HEK293 (cell line): ENCODE measurements around the gene MPPE1.
A peak's percentile ranks its signal among the peaks of the same experiment; 100 is the strongest.

Source experiments
- CTCF ChIA-PET: fragments of 350-600 bp; formaldehyde crosslinking; extraction: SDS; loops from one replicate; lab custom pipeline; 2021; ENCODE audit warnings: antibody characterized with exemption; lab: Yijun Ruan, JAX
- POLR2A ChIA-PET: fragments of 300-600 bp; formaldehyde crosslinking; extraction: SDS; loops from one replicate; lab custom pipeline; 2020; ENCODE audit warnings: antibody characterized with exemption, inconsistent platforms; lab: Yijun Ruan, JAX
- H3K27ac ChIP-seq: fragments of 200-500 bp; sonication (Bioruptor generic); 2 replicates; pipeline ENCODE4 v1.5.1; 2014; ENCODE audit warnings: low read depth, low read length, control low read depth, inconsistent platforms; ENCODE audit errors: extremely low read depth
- H3K36me3 ChIP-seq, 2 experiments: fragments of 200-500 bp in 1 of 2; sonication (Bioruptor generic) in 1 of 2; 1 replicate in 1 of 2; 2 replicates in 1 of 2; pipeline ENCODE4 v1.5.1; 2014 to 2017; ENCODE audit warnings: inconsistent platforms in 2 of 2, low read length in 2 of 2; ENCODE audit not compliant: control insufficient read depth in 2 of 2, insufficient read depth in 1 of 2
- H3K4me1 ChIP-seq: fragments of 200-500 bp; sonication (Bioruptor generic); 2 replicates; pipeline ENCODE4 v1.5.1; 2014; ENCODE audit warnings: mild to moderate bottlenecking, low read length, inconsistent platforms; ENCODE audit not compliant: control insufficient read depth, insufficient read depth
- H3K4me3 ChIP-seq: 2 replicates; pipeline ENCODE4 v1.5.1; 2011; ENCODE audit warnings: low read depth, mild to moderate bottlenecking, control low read depth, low read length, moderate library complexity
- H3K9me3 ChIP-seq: fragments of 200-500 bp; sonication (Bioruptor generic); 2 replicates; pipeline ENCODE4 v1.5.1; 2014; ENCODE audit warnings: low read depth, low read length, inconsistent platforms; ENCODE audit not compliant: control insufficient read depth, insufficient read depth
- GLI2 ChIP-seq: fragments of 450-650 bp; formaldehyde crosslinking; IDR thresholded peaks from 2 replicates; pipeline ENCODE4; 2017; ENCODE audit warnings: missing biosample characterization, missing genetic modification characterization, low read depth, borderline replicate concordance
- GLIS1 ChIP-seq: fragments of 450-650 bp; formaldehyde crosslinking; IDR thresholded peaks from 2 replicates; pipeline ENCODE4 v1.5.1; 2016; ENCODE audit warnings: missing biosample characterization, missing genetic modification characterization
- KLF8 ChIP-seq: fragments of 450-650 bp; formaldehyde crosslinking; IDR thresholded peaks from 2 replicates; pipeline ENCODE4 v1.5.1; 2016; ENCODE audit warnings: missing biosample characterization, missing genetic modification characterization
- MYNN ChIP-seq: fragments of 450-650 bp; formaldehyde crosslinking; IDR thresholded peaks from 2 replicates; pipeline ENCODE4 v1.5.1; 2016; ENCODE audit warnings: missing biosample characterization, missing genetic modification characterization, borderline replicate concordance
- OVOL3 ChIP-seq: fragments of 450-650 bp; formaldehyde crosslinking; IDR thresholded peaks from 2 replicates; pipeline ENCODE4 v1.5.1; 2016; ENCODE audit warnings: missing biosample characterization, missing genetic modification characterization
- SCRT1 ChIP-seq: fragments of 450-650 bp; formaldehyde crosslinking; IDR thresholded peaks from 2 replicates; pipeline ENCODE4 v1.5.1; 2016; ENCODE audit warnings: missing biosample characterization, missing genetic modification characterization, borderline replicate concordance
- SETDB1 ChIP-seq: IDR thresholded peaks from one replicate; pipeline ENCODE4 v1.6.1; 2017; ENCODE audit warnings: mild to moderate bottlenecking, low read length, moderate library complexity, mixed read lengths; ENCODE audit not compliant: insufficient read length
- WT1 ChIP-seq: fragments of 450-650 bp; formaldehyde crosslinking; IDR thresholded peaks from 2 replicates; pipeline ENCODE4 v1.5.1; 2016; ENCODE audit warnings: missing biosample characterization, missing genetic modification characterization
- ZBTB20 ChIP-seq: fragments of 450-650 bp; formaldehyde crosslinking; IDR thresholded peaks from 2 replicates; pipeline ENCODE4 v1.5.1; 2016; ENCODE audit warnings: missing biosample characterization, missing genetic modification characterization
- ZBTB8A ChIP-seq: fragments of 450-650 bp; formaldehyde crosslinking; IDR thresholded peaks from 2 replicates; pipeline ENCODE4 v1.5.1; 2016; ENCODE audit warnings: missing biosample characterization, missing genetic modification characterization
- ZNF175 ChIP-seq: fragments of 450-650 bp; formaldehyde crosslinking; IDR thresholded peaks from 2 replicates; pipeline ENCODE4 v1.5.1; 2016; ENCODE audit warnings: missing biosample characterization, missing genetic modification characterization
- ZNF302 ChIP-seq: fragments of 450-650 bp; formaldehyde crosslinking; IDR thresholded peaks from 2 replicates; pipeline ENCODE4 v1.5.1; 2016; ENCODE audit warnings: missing biosample characterization, missing genetic modification characterization, low read depth
- ZNF324 ChIP-seq: fragments of 450-650 bp; formaldehyde crosslinking; IDR thresholded peaks from 2 replicates; pipeline ENCODE4 v1.5.1; 2016; ENCODE audit warnings: missing biosample characterization, missing genetic modification characterization
- ZNF433 ChIP-seq: fragments of 450-650 bp; formaldehyde crosslinking; IDR thresholded peaks from 2 replicates; pipeline ENCODE4 v1.5.1; 2016; ENCODE audit warnings: missing biosample characterization, missing genetic modification characterization, low read depth
- ZNF549 ChIP-seq: fragments of 450-650 bp; IDR thresholded peaks from 2 replicates; pipeline ENCODE4 v1.5.1; 2018; ENCODE audit warnings: missing biosample characterization, missing genetic modification characterization, mild to moderate bottlenecking, inconsistent platforms, moderate library complexity
- ZNF623 ChIP-seq: fragments of 450-650 bp; formaldehyde crosslinking; IDR thresholded peaks from 2 replicates; pipeline ENCODE4 v1.5.1; 2016; ENCODE audit warnings: missing biosample characterization, missing genetic modification characterization
- ZNF830 ChIP-seq: fragments of 450-650 bp; IDR thresholded peaks from 2 replicates; pipeline ENCODE4 v1.5.0; 2018; ENCODE audit warnings: missing biosample characterization, missing genetic modification characterization, low read depth, mild to moderate bottlenecking, moderate library complexity
- ZNF843 ChIP-seq: fragments of 450-650 bp; formaldehyde crosslinking; IDR thresholded peaks from 2 replicates; pipeline ENCODE4 v1.5.1; 2016; ENCODE audit warnings: missing biosample characterization, missing genetic modification characterization
- TF ChIP-seq, protein P1 (sequence below): fragments of 450-650 bp; IDR thresholded peaks from 2 replicates; pipeline ENCODE4 v1.5.1; 2018; ENCODE audit warnings: missing biosample characterization, missing genetic modification characterization
- TF ChIP-seq, protein P2 (sequence below): fragments of 450-650 bp; formaldehyde crosslinking; IDR thresholded peaks from 2 replicates; pipeline ENCODE4 v1.5.1; 2017; ENCODE audit warnings: missing biosample characterization, missing genetic modification characterization
- TF ChIP-seq, protein P3 (sequence below): fragments of 450-650 bp; formaldehyde crosslinking; IDR thresholded peaks from 2 replicates; pipeline ENCODE4 v1.5.1; 2016; ENCODE audit warnings: missing biosample characterization, missing genetic modification characterization
- TF ChIP-seq, protein P4 (sequence below): fragments of 450-650 bp; formaldehyde crosslinking; IDR thresholded peaks from 2 replicates; pipeline ENCODE4 v1.5.1; 2016; ENCODE audit warnings: missing biosample characterization, missing genetic modification characterization
- TF ChIP-seq, protein P5 (sequence below): fragments of 450-650 bp; formaldehyde crosslinking; IDR thresholded peaks from 2 replicates; pipeline ENCODE4 v1.5.1; 2016; ENCODE audit warnings: missing biosample characterization, missing genetic modification characterization
- TF ChIP-seq, protein P6 (sequence below): fragments of 450-650 bp; formaldehyde crosslinking; IDR thresholded peaks from 2 replicates; pipeline ENCODE4 v1.5.1; 2016; ENCODE audit warnings: missing biosample characterization, missing genetic modification characterization
- TF ChIP-seq, protein P7 (sequence below): fragments of 450-650 bp; formaldehyde crosslinking; optimal IDR thresholded peaks from 2 replicates; pipeline ENCODE3; 2016; ENCODE audit warnings: missing biosample characterization, mild to moderate bottlenecking, missing genetic modification characterization

Gene MPPE1

DNA sequence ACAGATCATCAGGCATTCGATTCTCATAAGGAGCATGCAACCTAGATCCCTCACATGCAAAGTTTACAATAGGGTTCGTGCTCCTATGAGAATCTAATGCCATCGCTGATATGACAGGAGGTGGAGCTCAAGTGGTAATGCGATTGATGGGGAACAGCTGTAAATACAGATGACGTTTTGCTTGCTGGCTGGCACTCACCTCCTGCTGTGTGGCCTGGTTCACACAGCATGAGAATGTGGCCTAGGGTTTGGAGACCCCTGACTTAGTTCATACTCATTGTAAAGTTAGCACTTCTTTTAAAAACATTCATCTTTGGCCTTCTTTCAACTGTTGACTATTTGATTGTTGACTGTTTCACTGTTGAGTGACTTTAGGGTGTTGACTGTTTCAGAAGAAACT is 65.6 kb downstream of the MPPE1 start (continued):
- TF ChIP-seq, protein P1, sequence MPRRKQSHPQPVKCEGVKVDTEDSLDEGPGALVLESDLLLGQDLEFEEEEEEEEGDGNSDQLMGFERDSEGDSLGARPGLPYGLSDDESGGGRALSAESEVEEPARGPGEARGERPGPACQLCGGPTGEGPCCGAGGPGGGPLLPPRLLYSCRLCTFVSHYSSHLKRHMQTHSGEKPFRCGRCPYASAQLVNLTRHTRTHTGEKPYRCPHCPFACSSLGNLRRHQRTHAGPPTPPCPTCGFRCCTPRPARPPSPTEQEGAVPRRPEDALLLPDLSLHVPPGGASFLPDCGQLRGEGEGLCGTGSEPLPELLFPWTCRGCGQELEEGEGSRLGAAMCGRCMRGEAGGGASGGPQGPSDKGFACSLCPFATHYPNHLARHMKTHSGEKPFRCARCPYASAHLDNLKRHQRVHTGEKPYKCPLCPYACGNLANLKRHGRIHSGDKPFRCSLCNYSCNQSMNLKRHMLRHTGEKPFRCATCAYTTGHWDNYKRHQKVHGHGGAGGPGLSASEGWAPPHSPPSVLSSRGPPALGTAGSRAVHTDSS: no peak
- TF ChIP-seq, protein P2, sequence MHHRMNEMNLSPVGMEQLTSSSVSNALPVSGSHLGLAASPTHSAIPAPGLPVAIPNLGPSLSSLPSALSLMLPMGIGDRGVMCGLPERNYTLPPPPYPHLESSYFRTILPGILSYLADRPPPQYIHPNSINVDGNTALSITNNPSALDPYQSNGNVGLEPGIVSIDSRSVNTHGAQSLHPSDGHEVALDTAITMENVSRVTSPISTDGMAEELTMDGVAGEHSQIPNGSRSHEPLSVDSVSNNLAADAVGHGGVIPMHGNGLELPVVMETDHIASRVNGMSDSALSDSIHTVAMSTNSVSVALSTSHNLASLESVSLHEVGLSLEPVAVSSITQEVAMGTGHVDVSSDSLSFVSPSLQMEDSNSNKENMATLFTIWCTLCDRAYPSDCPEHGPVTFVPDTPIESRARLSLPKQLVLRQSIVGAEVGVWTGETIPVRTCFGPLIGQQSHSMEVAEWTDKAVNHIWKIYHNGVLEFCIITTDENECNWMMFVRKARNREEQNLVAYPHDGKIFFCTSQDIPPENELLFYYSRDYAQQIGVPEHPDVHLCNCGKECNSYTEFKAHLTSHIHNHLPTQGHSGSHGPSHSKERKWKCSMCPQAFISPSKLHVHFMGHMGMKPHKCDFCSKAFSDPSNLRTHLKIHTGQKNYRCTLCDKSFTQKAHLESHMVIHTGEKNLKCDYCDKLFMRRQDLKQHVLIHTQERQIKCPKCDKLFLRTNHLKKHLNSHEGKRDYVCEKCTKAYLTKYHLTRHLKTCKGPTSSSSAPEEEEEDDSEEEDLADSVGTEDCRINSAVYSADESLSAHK (tag by site-specific recombination): peak; percentile 43; the same call in 1 of the 2 replicates
- no peak for TF ChIP-seq ZNF623
- TF ChIP-seq, all 188 proteins: peak for 2

DNA sequence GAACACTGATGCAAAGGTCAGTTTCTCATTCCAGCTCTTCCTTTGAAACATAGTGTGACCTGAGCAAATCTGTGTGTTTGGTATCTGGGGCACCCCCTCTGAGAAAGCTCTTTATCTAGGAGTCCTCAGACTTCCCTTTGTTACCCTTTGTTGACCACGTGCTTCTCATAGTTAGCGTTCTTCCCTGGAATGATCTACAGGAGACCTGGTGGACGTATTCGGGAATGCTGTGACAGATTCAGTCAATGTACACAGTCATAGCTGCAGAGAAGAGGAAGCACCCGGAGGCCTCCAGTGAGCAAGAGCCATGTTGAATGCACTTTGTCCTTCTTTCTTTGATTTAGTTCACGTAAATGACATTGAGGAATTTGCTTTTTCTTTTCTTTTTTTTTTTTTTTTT is 67.6 kb downstream of the MPPE1 start:
- CTCF ChIA-PET: interaction anchor here (0.7 to 1.7 kb wide), 5 partner anchors 10 to 198 kb away, joined by 3 to 5 read pairs (median 3); no protein-coding TSS in a partner anchor
- Histone ChIP-seq H3K27ac (no peak overlapping the region), H3K4me1 (no peaks in the 10 kb centered on the region), H3K36me3 (no peaks in the 10 kb centered on the region), H3K4me3 (no peak overlapping the region), H3K9me3 (no peaks in the 10 kb centered on the region)
- POLR2A ChIA-PET: no interaction called here
- TF ChIP-seq OVOL3 (no peak), KLF8 (tag by site-specific recombination) (no peak), ZNF175 (tag by site-specific recombination) (no peak), ZNF830 (tag by site-specific recombination) (no peak), ZNF843 (no peak), ZNF433 (tag by site-specific recombination) (no peak), SCRT1 (no peak), WT1 (no peak), ZNF549 (tag by site-specific recombination) (no peak), ZNF302 (tag by site-specific recombination) (no peak), GLIS1 (tag by site-specific recombination) (no peak)
- TF ChIP-seq, protein P3, sequence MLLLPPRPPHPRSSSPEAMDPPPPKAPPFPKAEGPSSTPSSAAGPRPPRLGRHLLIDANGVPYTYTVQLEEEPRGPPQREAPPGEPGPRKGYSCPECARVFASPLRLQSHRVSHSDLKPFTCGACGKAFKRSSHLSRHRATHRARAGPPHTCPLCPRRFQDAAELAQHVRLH (tag by site-specific recombination): no peak
- TF ChIP-seq, protein P4, sequence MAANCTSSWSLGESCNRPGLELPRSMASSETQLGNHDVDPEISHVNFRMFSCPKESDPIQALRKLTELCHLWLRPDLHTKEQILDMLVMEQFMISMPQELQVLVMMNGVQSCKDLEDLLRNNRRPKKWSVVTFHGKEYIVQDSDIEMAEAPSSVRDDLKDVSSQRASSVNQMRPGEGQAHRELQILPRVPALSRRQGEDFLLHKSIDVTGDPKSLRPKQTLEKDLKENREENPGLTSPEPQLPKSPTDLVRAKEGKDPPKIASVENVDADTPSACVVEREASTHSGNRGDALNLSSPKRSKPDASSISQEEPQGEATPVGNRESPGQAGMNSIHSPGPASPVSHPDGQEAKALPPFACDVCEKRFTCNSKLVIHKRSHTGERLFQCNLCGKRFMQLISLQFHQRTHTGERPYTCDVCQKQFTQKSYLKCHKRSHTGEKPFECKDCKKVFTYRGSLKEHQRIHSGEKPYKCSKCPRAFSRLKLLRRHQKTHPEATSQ (tag by site-specific recombination): no peak

DNA sequence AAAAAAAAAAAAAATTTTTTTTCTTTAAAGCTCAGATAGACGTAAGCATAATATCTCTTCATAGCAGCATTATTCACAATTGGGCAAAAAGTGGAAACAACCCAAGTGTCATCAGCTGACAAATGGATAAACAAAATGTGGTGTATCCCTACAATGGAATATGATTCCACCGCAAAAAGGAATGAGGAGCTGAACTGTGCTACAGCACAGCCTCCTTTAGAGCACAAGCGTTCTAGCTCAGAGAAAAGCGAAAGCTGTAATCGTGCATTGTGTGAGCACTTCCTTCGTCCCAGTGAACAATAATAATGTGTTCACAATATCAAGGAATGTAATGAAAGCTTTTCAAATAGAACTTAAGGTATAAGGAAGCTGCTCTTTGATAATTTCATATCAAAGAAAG is 68.6 kb downstream of the MPPE1 start:
- POLR2A ChIA-PET: interaction anchor here (0.6 kb wide), 1 partner anchor 18 kb away, joined by 3 read pairs; no protein-coding TSS in a partner anchor
- Histone ChIP-seq H3K9me3 (no peaks in the 10 kb centered on the region), H3K36me3 (no peaks in the 10 kb centered on the region), H3K27ac (no peak overlapping the region), H3K4me1 (no peaks in the 10 kb centered on the region), H3K4me3 (no peak overlapping the region)
- CTCF ChIA-PET: interaction anchor here (0.6 to 1.7 kb wide), 5 partner anchors 10 to 199 kb away, joined by 3 to 5 read pairs (median 3); no protein-coding TSS in a partner anchor
- TF ChIP-seq, protein P5, sequence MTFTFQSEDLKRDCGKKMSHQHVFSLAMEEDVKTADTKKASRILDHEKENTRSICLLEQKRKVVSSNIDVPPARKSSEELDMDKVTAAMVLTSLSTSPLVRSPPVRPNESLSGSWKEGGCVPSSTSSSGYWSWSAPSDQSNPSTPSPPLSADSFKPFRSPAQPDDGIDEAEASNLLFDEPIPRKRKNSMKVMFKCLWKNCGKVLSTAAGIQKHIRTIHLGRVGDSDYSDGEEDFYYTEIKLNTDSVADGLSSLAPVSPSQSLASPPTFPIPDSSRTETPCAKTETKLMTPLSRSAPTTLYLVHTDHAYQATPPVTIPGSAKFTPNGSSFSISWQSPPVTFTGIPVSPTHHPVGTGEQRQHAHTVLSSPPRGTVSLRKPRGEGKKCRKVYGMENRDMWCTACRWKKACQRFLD (tag by site-specific recombination): no peak
- TF ChIP-seq ZBTB20 (tag by site-specific recombination) (no peak), ZBTB8A (tag by site-specific recombination) (no peak), ZNF324 (tag by site-specific recombination) (no peak), GLI2 (tag by site-specific recombination) (no peak), ZNF302 (tag by site-specific recombination) (no peak), SETDB1 (no peak), ZNF549 (tag by site-specific recombination) (no peak), MYNN (tag by site-specific recombination) (no peak)
- TF ChIP-seq, protein P6, sequence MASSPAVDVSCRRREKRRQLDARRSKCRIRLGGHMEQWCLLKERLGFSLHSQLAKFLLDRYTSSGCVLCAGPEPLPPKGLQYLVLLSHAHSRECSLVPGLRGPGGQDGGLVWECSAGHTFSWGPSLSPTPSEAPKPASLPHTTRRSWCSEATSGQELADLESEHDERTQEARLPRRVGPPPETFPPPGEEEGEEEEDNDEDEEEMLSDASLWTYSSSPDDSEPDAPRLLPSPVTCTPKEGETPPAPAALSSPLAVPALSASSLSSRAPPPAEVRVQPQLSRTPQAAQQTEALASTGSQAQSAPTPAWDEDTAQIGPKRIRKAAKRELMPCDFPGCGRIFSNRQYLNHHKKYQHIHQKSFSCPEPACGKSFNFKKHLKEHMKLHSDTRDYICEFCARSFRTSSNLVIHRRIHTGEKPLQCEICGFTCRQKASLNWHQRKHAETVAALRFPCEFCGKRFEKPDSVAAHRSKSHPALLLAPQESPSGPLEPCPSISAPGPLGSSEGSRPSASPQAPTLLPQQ (tag by site-specific recombination): no peak
- TF ChIP-seq, protein P7, sequence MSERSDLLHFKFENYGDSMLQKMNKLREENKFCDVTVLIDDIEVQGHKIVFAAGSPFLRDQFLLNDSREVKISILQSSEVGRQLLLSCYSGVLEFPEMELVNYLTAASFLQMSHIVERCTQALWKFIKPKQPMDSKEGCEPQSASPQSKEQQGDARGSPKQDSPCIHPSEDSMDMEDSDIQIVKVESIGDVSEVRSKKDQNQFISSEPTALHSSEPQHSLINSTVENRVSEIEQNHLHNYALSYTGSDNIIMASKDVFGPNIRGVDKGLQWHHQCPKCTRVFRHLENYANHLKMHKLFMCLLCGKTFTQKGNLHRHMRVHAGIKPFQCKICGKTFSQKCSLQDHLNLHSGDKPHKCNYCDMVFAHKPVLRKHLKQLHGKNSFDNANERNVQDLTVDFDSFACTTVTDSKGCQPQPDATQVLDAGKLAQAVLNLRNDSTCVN (tag by site-specific recombination): no peak
